T-helper 9 cell (primary cell): ENCODE results near the gene LSM4.
A peak's percentile ranks its signal among the peaks of the same experiment; 100 is the strongest.

Experiments used
- DNase-seq: peaks from one replicate; pipeline ENCODE4 v3.0.0-alpha.2; 2020

Gene LSM4

DNA sequence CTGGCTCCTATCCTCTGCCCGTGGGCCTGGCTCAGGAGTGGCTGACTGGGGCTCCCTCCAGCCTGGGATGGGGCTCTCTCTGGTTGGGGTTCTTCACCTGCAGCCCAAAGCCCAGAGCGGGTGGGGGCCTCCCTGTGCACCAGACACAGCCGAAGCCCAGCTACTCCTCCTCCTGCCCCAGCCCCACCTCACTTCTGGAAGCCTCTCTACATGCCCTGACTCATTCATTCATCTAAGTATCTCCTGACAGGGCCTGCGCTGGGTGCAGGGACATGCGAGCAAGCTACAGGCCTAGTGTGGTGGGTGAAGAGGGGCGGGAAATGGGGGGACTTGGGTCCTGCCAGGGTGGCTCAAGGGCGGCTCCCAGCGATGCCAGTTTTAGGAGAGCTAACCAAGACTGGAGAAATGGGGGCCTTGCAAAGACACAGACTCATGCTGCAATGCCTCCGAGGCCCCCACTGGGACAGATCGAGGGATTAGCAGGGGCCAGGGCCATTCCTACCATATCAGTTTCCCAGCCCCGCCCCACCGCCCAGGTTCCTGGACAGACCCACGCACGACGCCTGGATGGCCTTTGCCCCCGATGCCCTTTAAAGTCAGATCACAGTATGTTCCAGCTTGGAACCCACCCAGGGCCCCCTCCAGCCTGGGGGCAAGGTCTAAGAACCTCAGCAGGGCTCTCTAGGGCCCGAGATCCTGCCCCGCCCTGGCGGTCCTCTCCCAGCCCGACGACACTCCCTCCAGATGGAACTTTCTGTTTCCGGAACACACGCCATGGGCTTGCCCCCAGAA, 12.6 kb downstream of the LSM4 start:
- no peak for DNase-seq

DNA sequence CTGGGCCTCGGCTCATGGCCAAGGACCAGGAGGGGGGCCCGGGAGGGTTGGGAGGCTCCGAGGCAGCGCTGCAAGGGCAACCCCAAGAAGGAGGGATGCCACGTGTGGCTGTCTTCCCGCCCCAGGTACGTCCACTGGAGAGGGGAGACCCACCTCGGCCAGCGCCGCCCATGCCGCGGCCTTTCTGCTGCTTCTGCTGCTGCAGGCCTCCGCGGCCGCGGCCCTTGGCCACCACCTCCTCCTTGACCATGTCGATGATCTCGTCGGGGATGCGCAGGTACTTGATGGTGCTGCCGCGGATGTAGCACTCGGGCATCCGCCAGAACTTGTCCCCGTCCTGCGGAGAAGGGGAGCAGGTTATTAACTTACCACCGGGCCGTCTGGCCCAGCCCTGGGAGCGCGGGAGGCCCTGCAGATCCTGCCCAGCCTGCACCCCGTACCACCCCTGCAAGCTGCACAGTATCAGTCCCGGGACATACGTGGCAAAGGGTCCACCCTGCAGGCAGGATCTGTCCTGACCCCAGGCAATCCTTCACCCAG, 13.3 kb downstream of the LSM4 start:
- no peak for DNase-seq

DNA sequence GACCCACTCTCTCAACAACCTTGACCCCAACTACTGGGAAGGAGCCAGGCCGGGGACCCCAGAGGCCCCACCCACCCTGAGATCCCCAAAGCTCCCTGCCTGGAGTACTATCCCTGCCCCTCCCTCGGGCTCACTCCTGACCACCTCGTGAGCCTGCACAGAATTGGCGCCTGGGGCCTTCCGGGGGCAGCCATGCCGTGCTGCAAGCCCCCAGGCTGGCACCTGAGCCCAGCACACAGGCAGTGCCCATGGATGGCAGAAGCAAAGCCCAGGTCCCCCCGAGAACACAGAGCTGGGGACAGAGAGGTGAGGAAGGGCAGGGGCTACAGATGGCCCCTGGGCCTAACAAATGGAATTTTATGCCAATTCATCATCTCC, 13.9 kb downstream of the LSM4 start:
- no peak for DNase-seq

DNA sequence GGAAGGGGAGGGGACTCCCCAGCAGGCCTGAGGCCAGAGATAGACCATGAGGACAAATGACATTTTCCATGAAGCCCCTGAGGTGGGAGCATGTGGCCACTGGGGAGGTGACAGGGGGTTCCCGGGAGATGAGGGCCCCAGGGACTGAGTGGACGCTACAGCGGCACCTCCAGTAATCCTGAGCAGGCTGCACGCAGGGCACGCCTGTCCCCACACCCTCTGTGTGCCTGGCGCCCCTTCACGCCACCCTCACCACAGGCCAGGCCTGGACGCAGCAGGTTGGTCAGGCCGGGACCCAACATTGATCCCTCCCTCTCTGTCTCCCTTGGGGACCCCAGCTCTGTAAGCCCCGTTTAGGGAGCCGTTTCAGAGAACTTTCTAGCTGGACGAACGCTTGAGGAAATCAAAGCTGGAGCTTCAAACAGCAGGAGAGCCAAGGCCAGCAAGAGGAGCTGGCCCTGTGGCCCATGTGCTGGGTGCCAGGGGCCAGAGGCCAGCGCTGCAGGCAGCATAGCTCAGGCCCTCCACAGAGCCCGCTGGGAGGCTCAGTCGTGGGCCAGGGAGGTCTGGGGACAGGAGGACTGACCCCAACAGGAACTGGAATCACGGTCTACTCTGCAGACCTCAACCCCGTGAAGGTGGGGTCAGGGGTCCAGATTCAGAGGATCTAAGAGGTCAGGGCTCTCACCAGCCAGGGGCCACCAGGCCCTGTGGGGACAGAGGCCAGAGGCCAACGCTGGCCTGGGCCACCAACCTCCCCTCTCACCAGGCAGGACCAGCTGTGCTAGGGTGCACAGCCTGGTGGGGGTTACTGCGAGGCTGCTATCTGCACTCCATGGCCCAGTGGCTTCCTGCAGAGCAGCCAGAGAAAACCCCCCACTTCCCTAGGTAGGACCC, 14.6 kb downstream of the LSM4 start:
- DNase-seq: no peak

DNA sequence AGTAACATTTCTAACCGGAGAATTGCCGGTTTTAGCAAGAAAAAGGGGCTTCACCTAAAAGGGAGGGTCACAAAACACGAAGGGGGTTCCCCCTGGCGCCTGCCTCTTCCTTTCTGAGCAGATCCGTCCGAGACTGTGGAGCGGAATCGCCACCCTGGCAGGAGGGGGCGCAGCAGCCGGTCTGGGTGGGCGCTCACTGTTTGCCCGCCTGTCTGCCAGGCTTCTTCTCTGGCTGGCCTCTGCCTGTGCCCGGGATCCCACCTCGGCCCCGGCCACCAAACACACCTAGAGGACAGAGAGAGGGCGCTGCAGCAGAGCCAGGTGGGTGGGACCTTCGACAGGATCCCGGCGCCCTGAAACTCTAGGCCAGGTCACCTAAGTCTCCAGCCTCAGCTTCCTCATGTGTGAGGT, 15.6 kb downstream of the LSM4 start:
- peak; percentile 30 for DNase-seq

DNA sequence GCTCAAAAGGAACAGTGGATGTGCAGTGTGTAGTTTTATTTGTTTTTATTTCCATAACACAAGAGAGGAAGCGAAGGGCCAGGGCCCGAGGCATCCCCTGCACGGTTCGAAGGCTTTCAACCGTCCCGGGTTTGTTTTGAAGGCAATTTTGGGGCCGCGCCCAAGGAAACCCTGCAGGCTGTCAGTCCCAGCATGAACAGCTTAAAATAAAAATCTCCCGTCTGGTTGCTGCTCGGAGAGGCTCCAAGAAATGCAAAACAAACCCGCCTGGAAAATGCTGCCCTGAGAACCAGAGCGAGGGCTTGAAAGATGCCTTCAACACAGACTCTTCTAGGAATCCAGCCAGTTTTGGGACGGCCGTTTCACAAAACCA, 16.0 kb downstream of the LSM4 start:
- DNase-seq: no peak

DNA sequence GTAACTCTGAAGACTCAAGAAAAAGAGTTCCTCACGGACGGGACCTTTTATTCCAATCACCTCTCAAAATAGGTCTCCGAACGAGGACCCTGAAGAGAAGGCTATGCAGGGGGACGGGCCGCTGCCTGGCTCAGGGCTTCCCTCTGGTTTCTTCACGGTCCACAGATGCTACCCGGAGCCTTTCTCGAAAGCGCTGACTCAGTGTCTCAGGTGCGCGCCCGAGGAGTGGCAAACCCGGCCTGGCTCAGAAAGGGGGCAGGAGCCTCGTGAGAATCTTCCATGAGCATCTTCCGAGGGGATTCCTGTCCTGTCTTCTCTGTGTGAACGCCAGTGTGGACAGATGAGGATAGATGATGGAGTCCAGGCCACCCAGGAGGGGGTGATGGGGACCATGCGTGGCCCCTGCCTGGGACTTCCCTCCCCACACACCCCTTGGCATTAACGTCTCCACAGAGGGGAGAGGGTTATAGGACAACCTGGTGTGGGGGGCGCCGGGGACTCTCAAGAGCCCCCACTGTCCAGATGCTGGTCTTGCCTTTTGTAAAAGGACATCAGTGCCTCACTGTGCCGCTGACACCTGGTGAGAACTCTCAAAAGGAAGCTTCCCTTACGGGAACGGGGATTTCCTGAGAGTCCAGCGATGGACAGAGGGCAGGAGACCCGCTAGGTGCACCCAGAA, 16.5 kb downstream of the LSM4 start:
- DNase-seq: no peak

DNA sequence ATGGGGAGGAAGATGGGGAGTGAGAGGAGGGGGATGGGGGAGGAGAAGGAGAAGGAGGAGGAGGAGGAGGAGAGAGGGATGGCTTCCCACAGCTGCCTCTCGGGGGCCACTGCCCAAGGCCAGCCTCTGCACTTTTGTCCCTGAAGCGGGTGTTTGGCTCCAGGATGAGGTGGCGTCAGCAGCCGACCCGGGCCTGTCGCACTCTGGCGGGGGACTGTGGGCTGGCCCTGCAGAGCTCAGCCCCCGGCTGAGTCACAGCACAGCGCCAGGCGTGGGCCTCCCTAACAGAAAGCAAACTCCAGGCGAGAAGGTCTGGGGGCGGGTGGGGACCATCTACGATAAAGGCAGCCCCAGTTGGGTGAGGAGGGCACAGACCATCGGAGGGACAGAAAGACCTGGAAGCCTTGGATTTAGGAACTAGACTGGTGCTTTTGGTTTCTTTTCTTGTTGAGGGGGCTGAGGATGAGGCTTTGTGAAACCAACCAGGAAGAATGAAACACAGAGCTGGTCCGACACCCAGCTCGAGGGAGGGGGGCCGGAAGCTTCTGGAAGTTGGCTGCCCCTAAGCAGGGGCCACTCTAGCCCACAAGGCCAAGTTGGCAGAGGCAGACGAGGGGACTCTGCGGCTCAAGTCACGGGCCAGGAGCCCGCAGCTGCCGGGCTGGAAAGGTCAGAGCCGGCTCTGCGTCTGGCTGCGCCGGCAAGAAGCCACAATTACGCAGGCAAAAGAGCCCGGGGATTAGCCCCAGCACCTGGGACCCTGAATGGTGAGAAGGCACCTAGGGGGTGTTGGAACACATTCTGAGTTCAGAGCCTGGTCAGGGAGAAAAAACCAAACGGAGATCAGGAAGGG, 18.2 kb downstream of the LSM4 start:
- peak; percentile 75 for DNase-seq

DNA sequence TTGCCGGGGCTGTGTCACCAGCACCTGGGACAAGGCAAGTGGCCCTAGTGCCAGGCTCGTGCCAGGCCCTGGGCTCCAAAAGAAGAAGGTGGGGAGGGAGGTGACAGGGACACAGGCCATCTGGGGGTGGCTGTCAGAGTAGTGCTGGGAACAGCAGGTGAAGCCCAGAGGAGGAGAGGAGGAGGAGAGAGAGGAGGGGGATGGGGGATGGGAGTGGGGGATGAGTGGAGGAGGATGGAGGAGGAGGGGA, 18.7 kb downstream of the LSM4 start:
- DNase-seq: no peak

DNA sequence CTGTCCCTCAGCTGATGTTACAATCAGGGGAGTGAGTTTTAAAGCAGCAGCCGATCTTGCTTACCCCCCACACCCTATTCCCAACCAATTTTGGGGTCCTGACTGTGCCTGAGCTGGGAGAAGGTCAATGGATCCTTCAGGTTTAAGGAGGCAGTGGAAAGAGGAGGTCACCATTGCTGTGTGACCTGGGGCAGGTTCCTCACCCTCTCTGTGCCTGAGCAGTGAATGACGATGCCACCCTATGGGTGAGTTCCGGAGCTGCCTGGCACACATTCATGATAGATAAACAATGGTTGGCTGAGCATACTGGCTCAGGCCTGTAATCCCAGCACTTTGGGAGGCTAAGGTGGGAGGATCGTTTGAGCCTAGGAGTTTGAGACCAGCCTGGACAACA, 21.2 kb downstream of the LSM4 start:
- no peak for DNase-seq

DNA sequence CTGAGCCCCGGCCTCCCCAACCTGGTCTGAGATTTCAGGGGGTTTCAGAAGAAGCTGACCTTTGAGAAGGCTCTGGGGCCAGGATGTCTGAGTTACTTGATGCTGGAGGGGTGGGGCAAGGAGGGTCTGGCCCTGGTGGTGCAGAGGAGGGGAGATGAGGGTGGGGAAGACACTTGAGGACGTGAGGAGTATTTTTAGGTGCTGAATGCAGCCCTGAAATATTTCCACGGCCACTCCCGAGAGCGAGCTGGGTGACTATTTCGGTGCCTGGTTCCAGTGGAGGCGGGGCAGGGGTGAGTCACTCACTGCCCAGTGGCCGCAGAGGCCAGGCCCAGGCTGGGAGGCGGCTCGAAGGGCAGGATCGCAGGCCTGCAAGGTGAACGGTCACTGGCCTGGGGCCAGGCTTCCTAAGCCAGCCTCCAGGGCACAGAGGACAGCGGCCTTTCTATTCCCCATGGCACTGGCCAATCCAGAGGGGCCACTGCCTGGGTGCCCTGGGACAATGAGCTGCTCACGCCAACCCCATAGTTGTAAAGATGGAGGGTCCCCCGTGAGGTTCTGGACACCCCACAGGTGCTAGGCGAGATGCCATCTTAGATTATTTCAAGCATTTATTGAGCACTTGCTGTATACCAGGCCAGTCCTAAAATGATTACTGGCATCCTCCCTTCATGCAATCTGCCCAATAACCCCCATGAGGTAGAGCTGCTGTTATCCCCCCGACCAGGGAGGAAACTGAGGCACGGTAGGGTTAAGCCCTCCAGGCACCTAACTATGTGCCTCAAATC, 21.8 kb downstream of the LSM4 start:
- DNase-seq: no peak

DNA sequence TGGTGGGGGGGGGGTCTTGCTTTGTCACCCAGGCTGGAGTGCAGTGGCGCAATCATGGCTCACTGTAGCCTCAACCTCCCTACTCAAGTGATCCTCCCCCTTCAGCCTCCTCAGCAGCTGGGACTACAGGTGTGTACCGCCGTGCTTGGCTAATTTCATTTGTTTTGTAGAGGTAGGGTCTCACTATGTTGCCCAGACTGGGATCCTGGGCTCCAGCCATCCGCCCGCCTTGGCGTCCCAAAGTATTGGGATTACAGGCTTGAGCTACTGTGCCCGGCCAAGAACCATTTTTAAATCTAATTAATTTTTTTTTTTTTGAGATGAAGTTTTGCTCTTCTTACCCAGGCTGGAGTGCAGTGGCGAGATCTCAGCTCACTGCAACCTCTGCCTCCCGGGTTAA, 23.2 kb downstream of the LSM4 start:
- DNase-seq: no peak

DNA sequence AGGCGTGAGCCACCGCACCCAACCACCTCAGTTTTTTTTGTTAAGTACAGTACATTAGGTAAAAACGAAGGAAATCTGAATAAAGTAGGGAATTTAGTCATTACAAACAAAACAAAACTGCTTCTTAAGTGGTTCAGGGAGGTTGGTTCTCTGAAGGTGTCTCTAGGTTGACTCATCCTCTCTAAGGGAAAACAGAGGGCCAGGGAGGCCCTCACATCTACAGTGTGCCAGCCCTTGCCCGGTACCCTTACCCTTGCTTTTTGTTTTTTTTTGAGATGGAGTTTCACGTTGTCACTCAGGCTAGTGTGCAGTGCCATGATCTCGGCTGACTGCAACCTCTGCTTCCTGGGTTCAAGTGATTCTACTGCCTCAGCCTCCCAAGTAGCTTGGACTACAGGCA, 24.3 kb downstream of the LSM4 start:
- DNase-seq: no peak

DNA sequence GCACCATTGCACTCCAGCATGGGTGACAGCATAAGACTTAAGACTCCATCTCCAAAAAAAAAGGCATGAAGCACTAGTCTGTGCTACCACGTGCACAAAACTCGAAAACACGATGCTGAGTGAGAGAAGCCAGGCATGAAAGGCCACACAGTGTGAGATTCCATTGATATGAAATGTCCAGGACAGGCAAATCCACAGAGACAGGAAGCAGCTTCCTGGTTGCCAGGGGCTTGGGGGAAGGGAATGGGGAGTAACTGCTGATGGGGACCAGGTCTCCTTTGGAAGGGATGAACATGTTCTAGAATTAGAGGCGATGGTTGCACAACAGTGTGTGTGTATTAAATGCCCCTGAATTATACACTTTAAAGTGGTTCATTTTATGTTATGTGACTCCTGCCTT, 25.6 kb downstream of the LSM4 start:
- DNase-seq: no peak

DNA sequence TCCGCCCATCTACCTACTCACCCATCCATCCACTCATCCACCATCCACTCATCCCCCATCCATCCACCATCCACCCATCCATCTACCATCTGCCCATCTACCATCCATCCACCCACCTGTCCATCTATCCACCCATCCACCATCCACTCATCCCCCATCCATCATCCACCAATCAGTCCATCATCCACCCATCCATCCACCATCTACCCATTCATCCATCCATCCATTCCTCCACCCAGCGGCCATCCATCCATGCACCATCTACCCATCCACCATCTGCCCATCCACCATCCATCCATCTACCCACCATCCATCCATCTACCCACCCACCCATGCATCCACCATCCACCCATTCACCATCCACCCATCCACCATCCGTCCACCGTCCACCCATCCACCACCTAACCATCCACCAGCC, 27.8 kb downstream of the LSM4 start:
- DNase-seq: no peak

DNA sequence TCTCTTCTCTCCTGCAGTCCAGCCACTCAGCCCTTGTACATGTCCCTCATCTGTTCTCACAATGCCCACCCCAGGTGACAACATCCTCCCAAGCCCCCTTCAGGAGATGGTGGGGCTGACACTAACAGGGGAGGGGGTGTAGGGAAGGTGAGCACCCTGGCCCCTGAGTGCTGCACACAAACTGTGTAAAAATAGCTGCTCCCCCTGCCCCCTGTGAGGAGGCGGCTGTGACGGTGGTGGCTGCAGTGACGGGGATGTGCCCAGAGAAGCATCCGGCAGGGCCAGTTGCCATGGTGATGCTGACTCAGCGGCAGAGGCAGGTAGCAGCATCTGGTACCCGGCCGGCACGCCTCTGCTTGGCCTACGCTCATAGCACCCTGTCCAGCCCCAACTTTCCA, 28.4 kb downstream of the LSM4 start:
- peak; percentile 90 for DNase-seq

DNA sequence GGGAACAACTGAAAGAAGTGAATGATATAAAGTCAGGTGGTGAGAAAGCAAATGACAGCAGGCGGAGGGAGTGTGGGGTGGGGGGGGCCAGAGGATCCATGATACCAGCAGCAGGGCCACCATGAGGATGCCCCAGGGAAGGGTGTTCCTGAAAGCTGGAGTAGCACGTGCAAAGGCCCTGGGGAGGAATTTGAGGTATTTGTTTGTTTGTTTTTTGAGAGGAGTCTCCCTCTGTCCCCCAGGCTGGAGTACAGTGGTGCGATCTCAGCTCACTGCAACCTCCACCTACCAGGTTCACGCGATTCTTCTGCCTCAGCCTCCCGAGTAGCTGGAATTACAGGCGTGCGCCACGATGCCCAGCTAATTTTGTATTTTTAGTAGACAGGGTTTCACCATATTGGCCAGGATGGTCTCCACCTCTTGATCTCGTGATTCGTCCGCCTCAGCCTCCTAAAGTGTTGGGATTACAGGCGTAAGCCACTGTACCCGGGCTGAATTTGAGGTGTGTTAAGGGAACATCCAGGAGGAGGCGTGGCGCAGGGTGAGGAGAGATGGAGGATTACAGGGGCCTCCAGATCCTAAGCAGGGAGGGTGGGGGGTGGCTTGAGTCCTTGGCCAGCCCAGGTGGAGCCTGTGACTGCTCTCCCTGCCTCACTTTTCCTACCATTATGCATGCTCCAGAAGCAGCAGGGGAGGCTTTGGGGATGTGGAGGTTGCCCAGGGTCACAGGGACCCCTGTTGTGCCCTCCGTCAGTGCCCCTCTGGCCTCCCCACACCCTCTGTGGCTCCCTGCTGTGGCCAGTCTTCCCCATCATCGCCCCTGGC, 29.0 kb downstream of the LSM4 start:
- DNase-seq: no peak

DNA sequence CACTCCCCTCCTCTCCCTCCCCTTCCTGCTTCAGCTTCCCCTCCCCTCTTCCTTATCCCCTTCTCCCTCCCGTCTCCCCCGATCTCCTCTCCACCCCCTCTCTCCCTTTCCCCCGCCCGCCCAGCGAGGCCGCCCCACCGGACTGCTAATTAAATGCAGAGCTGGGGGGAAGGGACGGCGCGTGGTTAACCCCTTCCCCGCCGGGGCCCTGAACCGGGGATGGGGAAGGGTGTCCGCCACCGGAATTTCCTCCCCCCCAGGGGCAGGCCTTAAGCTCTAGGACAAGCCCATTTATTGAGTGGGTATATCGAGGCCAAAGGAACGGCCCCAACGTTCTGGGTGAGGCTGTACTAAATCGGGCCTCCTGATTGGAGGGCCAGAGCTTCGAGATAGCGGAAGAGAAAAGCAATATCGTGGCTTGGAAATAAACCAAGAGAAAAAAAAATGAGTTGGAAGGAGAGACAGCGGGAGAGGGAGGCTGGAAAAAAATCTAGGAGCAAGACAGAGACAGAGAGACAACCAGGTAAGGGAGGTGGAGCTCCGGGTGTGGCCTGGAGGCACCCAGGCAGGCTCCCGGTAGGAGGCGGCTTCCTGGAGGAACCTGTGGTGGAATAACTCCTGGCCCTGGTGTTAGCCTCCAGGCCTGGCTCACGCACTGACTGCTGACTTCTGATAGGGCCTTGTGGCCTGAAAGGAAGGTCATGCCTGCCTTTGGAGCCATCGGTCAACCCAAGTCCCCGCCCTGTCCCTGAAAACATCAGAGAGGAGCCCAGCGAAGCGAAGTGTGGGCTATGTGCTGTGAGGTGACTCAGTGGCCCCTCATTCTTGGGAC, 29.9 kb downstream of the LSM4 start:
- DNase-seq: no peak

DNA sequence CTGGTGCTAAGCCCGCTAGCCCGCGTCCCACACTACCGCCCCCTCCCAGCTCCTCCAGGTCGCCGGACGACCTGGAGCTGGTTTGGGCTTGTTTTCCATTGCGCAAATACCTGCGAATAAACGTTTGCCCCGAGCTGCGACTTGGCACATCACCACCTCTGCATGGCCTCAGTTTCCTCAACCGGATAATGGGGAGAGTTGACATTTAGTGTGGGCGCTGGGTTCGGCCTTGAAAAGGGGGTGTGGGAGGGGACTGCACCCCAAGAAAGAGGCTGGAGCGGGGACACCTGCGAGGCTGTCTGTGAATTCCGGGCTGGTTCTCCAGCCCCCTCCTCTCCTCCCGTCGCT, 30.4 kb downstream of the LSM4 start:
- no peak for DNase-seq
